ENCODE results near the gene TH.

The TH gene

DNA sequence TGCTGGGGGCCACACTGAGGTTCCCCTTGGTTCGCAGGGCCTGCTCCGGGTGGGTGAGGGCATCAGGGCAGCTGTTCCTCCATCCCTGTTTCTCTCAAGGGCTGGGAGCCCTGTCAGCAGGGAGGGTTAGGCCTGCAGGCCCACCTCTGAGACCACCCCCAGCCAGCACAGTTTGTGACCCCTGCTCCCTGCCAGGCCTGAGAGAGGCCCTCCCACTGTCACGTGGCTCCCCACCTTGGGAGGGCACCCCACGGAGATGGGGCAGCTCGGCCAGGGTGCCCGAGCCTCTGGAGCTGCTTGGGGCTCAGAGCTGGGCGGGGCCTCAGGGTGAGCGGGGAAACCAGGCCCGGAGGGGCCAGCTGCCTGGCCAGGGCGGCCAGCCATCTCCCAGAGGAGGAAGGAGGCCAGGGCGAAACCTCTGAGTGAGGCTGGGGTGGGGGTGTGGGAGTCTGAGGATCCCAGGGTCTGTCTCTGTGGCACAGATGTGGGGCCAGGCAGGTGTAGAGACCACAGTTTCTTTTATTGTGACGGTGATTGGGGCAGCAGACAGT, 8.1 kb downstream of the TH start:
- H3K4me3 ChIP-seq (ENCODE audit: low read length): no peak overlapping the region
- TF ChIP-seq, protein P1, sequence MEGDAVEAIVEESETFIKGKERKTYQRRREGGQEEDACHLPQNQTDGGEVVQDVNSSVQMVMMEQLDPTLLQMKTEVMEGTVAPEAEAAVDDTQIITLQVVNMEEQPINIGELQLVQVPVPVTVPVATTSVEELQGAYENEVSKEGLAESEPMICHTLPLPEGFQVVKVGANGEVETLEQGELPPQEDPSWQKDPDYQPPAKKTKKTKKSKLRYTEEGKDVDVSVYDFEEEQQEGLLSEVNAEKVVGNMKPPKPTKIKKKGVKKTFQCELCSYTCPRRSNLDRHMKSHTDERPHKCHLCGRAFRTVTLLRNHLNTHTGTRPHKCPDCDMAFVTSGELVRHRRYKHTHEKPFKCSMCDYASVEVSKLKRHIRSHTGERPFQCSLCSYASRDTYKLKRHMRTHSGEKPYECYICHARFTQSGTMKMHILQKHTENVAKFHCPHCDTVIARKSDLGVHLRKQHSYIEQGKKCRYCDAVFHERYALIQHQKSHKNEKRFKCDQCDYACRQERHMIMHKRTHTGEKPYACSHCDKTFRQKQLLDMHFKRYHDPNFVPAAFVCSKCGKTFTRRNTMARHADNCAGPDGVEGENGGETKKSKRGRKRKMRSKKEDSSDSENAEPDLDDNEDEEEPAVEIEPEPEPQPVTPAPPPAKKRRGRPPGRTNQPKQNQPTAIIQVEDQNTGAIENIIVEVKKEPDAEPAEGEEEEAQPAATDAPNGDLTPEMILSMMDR (conservative IDR thresholded peaks at IDR 0.05; ENCODE audit: low read depth, low read length): no peak
- no peak for DNase-seq (ENCODE audit: low read depth)

DNA sequence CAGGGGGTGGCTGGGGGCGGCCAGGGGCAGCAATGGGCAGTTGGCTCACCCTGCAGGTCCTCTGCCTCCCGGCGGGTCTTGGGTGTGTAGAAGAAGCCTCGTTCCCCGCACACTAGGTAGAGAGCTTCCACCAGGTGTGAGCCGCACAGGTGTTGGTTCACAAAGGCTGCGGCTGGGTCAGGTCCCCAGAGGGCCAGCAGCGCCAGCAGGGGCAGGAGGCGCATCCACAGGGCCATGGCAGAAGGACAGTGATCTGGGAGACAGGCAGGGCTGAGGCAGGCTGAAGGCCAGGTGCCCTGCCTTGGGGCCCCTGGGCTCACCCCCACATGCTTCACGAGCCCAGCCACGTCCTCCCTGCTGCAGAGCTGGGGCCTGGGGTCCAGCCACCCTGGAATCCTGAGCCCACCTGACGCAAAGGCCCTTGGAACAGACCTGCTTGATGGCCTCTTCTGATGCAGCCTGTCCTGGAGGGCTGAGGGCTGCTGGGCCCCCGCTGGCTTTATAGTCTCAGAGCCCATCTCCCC, 10.8 kb downstream of the TH start, which contains the start of gene INS:
Gene INS (minus strand): TSS at position 474 of the 524 bp plus-strand sequence. CDS start 238 bp downstream, at position 236.
- DNase-seq (ENCODE audit: low read depth): no peak
- TF ChIP-seq, protein P1 (conservative IDR thresholded peaks at IDR 0.05; ENCODE audit: low read depth, low read length): no peak
- H3K4me3 ChIP-seq (ENCODE audit: low read length): no peak within 1 kb of the TSS

DNA sequence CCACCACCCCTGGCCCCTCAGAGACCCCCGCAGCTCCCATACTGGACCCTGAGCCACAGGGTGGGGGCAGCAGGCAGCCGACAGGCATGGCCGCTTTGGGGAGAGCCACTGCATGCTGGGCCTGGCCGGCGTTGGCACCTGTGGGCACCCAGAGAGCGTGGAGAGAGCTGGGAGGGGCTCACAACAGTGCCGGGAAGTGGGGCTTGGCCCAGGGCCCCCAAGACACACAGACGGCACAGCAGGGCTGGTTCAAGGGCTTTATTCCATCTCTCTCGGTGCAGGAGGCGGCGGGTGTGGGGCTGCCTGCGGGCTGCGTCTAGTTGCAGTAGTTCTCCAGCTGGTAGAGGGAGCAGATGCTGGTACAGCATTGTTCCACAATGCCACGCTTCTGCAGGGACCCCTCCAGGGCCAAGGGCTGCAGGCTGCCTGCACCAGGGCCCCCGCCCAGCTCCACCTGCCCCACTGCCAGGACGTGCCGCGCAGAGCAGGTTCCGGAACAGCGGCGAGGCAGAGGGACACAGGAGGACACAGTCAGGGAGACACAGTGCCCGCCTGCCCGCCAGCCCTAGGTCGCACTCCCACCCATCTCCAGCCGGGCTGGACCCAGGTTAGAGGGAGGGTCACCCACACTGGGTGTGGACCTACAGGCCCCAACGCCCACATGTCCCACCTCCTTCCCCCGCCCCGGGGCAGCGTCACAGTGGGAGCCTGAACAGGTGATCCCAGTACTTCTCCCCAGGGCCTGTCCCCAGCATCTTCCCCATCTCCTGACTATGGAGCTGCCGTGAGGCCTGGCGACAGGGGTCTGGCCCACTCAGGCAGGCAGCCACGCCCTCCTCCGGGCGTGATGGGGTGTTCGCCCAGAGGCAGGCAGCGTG, 11.8 kb downstream of the TH start:
- TF ChIP-seq, protein P1 (conservative IDR thresholded peaks at IDR 0.05; ENCODE audit: low read depth, low read length): no peak
- no peak overlapping the region for H3K4me3 ChIP-seq (ENCODE audit: low read length)
- DNase-seq (ENCODE audit: low read depth): no peak

DNA sequence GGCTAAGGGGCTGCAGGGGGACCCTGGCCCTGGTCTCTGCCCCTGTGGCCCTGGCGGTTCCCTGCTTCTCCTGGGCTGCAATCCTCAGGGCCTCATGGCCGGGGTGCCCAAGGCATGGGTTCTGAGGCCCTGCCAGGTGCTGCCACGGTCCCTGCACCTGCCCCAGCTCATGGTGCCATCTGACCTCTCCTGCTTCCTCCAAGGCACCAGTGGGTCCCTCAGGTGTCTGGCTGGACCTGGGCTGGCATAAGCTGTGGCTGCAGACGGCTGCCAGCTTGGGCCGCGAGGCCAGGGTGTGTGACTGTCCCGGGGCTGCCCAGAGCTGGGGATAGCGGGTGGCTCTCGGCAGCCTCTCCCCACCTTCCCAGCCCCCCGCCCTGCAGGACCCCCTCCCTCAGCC, 12.6 kb downstream of the TH start:
- H3K4me3 ChIP-seq (ENCODE audit: low read length): no peak overlapping the region
- TF ChIP-seq, protein P1 (conservative IDR thresholded peaks at IDR 0.05; ENCODE audit: low read depth, low read length): no peak
- DNase-seq (ENCODE audit: low read depth): no peak

DNA sequence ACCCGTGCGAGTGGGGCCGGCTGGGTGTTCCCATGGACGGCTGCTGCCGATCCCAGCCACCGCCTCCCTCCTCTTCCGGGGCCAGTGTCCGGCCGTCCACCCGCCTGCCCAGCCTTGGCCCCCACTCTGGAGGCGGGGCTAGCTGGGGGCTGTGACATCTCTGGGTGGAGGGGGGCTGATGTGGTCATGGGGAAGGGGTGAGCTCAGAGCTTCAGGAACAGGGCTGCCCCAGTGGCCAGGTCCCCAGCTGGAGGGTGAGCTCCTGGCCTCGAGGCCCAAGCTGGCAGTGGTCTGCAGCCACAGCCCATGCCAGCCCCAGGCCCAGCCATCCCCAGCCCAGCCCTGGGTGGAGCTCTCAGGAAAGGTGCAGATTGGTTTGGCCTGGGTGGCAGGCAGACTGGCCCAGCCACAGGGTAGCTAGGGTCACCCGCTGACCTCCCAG, 13.3 kb downstream of the TH start:
- DNase-seq (ENCODE audit: low read depth): no peak
- H3K4me3 ChIP-seq (ENCODE audit: low read length): no peak overlapping the region
- TF ChIP-seq, protein P1 (conservative IDR thresholded peaks at IDR 0.05; ENCODE audit: low read depth, low read length): no peak

DNA sequence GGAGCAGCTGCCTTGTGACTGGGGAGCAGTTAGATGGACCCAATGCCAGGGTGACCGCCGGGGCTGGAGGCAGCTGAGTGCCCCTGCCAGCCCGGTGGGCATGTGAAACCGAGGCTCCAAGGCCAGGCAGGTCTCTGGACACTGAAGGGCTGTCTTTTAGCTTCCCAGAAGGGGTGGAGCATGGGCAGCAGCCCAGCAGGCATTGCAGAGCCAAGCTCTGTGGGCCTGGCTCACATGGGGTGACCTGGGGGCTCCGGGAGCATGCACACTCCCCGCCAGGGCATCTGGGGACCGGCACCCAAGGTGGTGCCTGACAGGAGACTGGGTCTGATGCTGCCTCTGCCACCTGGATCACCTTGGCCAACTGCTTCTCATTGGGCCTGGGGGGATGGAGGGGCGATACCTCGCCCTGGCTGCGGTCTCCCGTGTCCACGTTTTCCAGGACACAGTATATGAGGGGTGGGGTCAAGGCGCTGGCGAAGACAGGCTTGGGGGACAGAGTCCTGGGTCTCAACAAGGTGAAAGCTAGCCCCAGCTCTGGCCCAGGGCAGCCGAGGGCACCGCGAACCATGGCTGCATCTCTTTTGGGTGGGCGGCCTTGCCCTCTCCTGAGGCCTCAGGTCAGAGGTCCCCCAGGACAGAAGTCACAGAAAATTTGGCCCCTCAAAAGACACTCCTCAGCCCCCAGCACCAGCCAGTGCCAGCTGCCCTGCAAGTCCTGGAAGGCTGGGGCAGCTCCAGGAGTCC, 14.1 kb downstream of the TH start:
- H3K4me3 ChIP-seq (ENCODE audit: low read length): no peak overlapping the region
- TF ChIP-seq, protein P1 (conservative IDR thresholded peaks at IDR 0.05; ENCODE audit: low read depth, low read length): no peak
- no peak for DNase-seq (ENCODE audit: low read depth)
